ENCODE measurements around the gene APOE. TPM values are rescaled to one million over a fixed set of nuclear protein-coding genes. Genes with fewer than 3 reads are reported as not detected.
"Not testable (repeated sequence)": the region's sequence is repeated elsewhere in the genome, so short reads cannot be mapped to it uniquely, and the experiment has no call there.

Gene APOE
- 4.5 and 6.5 TPM in 2 replicates for total RNA-seq (2014; rRNA removed; shearing (Covaris generic))

DNA sequence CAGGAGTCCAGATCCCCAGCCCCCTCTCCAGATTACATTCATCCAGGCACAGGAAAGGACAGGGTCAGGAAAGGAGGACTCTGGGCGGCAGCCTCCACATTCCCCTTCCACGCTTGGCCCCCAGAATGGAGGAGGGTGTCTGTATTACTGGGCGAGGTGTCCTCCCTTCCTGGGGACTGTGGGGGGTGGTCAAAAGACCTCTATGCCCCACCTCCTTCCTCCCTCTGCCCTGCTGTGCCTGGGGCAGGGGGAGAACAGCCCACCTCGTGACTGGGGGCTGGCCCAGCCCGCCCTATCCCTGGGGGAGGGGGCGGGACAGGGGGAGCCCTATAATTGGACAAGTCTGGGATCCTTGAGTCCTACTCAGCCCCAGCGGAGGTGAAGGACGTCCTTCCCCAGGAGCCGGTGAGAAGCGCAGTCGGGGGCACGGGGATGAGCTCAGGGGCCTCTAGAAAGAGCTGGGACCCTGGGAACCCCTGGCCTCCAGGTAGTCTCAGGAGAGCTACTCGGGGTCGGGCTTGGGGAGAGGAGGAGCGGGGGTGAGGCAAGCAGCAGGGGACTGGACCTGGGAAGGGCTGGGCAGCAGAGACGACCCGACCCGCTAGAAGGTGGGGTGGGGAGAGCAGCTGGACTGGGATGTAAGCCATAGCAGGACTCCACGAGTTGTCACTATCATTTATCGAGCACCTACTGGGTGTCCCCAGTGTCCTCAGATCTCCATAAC lies at the start of gene APOE:
Gene APOE, plus strand, starts transcription at position 360 of the 724 bp plus-strand sequence. CDS start 829 bp downstream, outside the sequence.
- Histone ChIP-seq H3K36me3 (peaks cover 22% of the 10 kb centered on the region), H3K4me1 (0 out of 2 replicates have a peak, but pooled peaks cover 3% of the 10 kb centered on the region), H3K27ac (no peak within 1 kb of the TSS), H3K4me3 (no peak within 1 kb of the TSS; the same call in 1 of the 2 replicates), H3K27me3 (no peaks in the 10 kb centered on the region), H3K9me3 (replicated peaks) (no peaks in the 10 kb centered on the region)
- peak in 1 of 2 experiments; percentile 30 for DNase-seq

- H3K4me3 ChIP-seq = no peak overlapping the region
- H3K27me3 ChIP-seq = no peaks in the 10 kb centered on the region
- peaks cover 2% of the 10 kb centered on the region; the same call in 1 of the 2 replicates for H3K36me3 ChIP-seq
- DNase-seq = peak; percentile 89 to 90
- H3K4me1 ChIP-seq = peaks cover 21% of the 10 kb centered on the region
- no peaks in the 10 kb centered on the region for H3K9me3 ChIP-seq (replicated peaks)
- peak overlapping the region; percentile 54 for H3K27ac ChIP-seq
These were observed 49.0 kb upstream of the APOE start for GRCh38 chr19:44856421-44857083.

DNA sequence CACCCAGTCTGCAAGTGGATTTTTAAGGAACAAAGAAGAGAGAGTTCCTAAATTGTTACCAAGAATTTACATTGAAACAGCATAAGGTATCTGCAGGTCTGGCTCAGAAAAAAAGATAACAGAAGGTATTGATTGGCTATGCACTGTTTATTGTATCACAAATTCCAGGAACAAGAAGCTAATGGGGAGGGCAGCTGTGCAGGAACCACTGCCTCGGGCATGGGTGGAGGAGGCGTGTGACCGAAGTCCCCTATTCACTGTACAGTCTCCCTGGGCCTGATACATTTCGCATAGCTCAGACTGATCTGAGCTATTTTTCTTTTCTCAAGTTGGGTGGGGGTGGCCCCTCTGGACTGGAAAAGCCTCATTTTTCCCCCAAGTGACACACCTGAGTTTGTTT lies 47.8 kb upstream of the APOE start:
- H3K36me3 ChIP-seq = peaks cover 5% of the 10 kb centered on the region; the same call in 1 of the 2 replicates
- no peak overlapping the region for H3K27ac ChIP-seq
- H3K4me3 ChIP-seq = no peak overlapping the region
- H3K4me1 ChIP-seq = peaks cover 21% of the 10 kb centered on the region
- H3K9me3 ChIP-seq (replicated peaks) = no peaks in the 10 kb centered on the region
- no peaks in the 10 kb centered on the region for H3K27me3 ChIP-seq
- peak; percentile 55 to 60 for DNase-seq

DNA sequence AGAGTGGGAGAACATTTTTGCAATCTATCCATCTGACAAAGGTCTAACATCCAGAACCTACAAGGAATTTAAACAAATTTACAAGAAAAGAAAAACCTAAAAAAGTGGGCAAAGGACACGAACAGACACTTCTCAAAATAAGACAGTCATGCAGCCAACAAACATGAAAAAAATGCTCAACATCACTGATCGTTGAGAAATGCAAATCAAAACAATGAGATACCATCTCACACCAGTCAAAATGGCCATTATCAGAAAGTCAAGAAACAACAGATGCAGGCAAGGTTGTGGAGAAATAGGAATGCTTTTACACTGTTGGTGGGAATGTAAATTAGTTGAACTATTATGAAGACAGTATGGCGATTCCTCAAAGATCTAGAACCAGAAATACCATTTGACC lies 44.0 kb upstream of the APOE start:
- not testable (repeated sequence) for DNase-seq; H3K4me3 ChIP-seq; H3K27me3 ChIP-seq; H3K9me3 ChIP-seq (replicated peaks); H3K27ac ChIP-seq
- Histone ChIP-seq H3K4me1 (peaks cover 14% of the 10 kb centered on the region), H3K36me3 (peaks cover 12% of the 10 kb centered on the region)

DNA sequence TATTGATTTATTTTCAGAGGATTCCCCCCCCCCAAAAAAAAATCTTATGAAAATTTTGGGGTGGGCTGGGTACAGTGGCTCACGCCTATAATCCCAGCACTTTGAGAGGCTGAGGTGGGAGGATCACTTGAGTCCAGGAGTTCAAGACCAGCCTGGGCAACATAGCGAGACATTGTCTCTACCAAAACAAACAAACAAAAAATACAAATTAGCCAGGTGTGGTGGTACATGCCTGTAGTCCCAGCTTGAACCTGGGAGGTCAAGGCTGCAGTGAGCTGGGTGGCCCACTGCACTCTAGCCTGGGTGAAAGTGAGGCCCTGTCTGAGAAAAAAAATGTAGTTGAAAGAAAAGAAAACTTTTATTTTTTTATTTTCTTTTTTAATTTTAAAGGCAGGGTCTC lies 41.6 kb upstream of the APOE start:
- Histone ChIP-seq H3K36me3 (peaks cover 21% of the 10 kb centered on the region), H3K4me3 (no peak overlapping the region), H3K9me3 (replicated peaks) (no peaks in the 10 kb centered on the region), H3K27me3 (no peaks in the 10 kb centered on the region), H3K27ac (no peak overlapping the region), H3K4me1 (no peaks in the 10 kb centered on the region)
- DNase-seq = no peak

DNA sequence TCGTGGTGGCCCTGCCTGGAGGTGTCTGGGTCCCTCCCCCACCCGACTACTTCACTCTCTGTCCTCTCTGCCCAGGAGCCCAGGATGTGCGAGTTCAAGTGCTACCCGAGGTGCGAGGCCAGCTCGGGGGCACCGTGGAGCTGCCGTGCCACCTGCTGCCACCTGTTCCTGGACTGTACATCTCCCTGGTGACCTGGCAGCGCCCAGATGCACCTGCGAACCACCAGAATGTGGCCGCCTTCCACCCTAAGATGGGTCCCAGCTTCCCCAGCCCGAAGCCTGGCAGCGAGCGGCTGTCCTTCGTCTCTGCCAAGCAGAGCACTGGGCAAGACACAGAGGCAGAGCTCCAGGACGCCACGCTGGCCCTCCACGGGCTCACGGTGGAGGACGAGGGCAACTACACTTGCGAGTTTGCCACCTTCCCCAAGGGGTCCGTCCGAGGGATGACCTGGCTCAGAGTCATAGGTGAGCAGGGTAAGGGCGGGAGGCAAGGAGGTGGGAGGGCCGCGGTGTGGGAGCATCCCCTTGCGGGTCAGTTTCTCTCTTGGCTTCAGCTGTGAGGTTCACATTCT lies 40.3 kb upstream of the APOE start:
- H3K4me3 ChIP-seq = no peak overlapping the region
- H3K4me1 ChIP-seq = no peaks in the 10 kb centered on the region
- no peaks in the 10 kb centered on the region for H3K27me3 ChIP-seq
- H3K9me3 ChIP-seq (replicated peaks) = no peaks in the 10 kb centered on the region
- H3K27ac ChIP-seq = no peak overlapping the region
- peaks cover 22% of the 10 kb centered on the region for H3K36me3 ChIP-seq
- no peak for DNase-seq

GRCh38 chr19:44866664-44867063 lies 38.9 kb upstream of the APOE start:
- no peaks in the 10 kb centered on the region for H3K27me3 ChIP-seq
- H3K4me3 ChIP-seq = no peak overlapping the region
- no peaks in the 10 kb centered on the region for H3K4me1 ChIP-seq
- H3K9me3 ChIP-seq (replicated peaks) = no peaks in the 10 kb centered on the region
- DNase-seq = no peak
- H3K27ac ChIP-seq = no peak overlapping the region
- H3K36me3 ChIP-seq = peaks cover 28% of the 10 kb centered on the region

DNA sequence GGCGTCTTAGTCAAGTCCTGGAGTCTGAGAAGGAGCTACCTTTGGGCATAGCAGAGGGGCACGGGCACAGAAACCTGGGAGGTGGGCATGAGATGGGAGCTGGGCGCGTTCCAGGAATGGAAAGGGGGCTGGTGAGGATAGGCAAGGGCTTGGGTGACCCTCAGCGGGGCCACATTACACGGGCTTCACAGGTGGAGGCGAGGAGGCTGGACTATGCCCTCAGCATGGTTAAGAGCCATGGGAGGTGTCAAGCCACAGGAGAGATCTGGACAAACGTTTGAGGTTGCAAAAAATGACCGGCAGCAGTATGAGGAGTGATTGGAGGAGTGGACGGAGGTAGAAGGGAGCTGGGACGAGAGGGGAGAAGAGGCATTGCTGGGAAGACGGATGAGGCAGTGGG lies 38.0 kb upstream of the APOE start:
- peaks cover 32% of the 10 kb centered on the region for H3K36me3 ChIP-seq
- no peak overlapping the region for H3K27ac ChIP-seq

DNA sequence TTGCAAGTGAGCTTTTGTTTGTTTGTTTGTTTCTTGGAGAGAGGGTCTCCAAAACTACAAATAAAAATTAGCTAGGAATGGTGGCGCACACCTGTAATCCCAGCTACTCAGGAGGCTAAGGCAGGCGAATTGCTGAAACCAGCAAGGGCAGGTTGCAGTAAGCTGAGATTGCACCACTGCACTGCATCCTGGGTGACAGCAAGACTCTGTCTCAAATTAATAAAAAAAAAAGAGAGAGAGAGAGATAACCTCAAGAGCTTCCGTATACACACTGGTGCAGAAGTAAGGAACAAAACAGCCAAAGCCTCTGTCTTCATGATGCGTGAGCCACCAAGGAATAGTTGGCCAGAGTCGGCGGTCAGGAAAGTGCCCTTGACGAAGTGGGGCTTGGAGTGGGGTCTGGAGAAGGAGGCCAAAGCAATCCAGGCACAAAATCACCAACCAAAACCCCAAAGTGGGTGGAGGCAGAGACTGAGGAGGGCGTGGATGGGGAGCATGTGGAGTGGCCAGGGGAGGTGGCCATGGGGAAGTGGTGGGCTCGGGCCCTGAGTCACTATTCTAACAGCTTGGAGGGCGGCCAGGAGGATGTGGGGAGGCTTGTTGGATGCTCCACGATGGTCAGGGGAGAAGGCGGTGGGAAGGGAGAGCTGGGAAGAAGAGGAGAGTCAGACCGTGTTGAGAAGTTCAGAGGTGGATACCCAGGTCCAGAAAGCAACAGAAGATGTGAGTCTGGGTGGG lies 35.7 kb upstream of the APOE start:
- DNase-seq = peak; percentile 39 to 46
- H3K27me3 ChIP-seq = no peaks in the 10 kb centered on the region
- no peaks in the 10 kb centered on the region for H3K9me3 ChIP-seq (replicated peaks)
- peaks cover 8% of the 10 kb centered on the region for H3K4me1 ChIP-seq
- no peak overlapping the region for H3K27ac ChIP-seq
- H3K4me3 ChIP-seq = no peak overlapping the region
- peaks cover 52% of the 10 kb centered on the region for H3K36me3 ChIP-seq

More for the DNA sequence above, 38.0 kb upstream of the APOE start:
- no peak for DNase-seq
- H3K9me3 ChIP-seq (replicated peaks) = no peaks in the 10 kb centered on the region
- H3K4me3 ChIP-seq = no peak overlapping the region
- H3K4me1 ChIP-seq = no peaks in the 10 kb centered on the region
- H3K27me3 ChIP-seq = no peaks in the 10 kb centered on the region

DNA sequence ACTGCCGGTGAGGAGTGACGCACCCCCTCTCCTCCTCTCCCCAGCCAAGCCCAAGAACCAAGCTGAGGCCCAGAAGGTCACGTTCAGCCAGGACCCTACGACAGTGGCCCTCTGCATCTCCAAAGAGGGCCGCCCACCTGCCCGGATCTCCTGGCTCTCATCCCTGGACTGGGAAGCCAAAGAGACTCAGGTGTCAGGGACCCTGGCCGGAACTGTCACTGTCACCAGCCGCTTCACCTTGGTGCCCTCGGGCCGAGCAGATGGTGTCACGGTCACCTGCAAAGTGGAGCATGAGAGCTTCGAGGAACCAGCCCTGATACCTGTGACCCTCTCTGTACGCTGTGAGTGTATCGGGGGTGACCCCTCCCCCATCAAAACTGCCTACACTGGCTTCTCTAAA lies 33.8 kb upstream of the APOE start:
- Histone ChIP-seq H3K27ac (no peak overlapping the region), H3K4me1 (peaks cover 25% of the 10 kb centered on the region), H3K4me3 (no peak overlapping the region), H3K27me3 (no peaks in the 10 kb centered on the region), H3K36me3 (peaks cover 49% of the 10 kb centered on the region), H3K9me3 (replicated peaks) (no peaks in the 10 kb centered on the region)
- no peak for DNase-seq

DNA sequence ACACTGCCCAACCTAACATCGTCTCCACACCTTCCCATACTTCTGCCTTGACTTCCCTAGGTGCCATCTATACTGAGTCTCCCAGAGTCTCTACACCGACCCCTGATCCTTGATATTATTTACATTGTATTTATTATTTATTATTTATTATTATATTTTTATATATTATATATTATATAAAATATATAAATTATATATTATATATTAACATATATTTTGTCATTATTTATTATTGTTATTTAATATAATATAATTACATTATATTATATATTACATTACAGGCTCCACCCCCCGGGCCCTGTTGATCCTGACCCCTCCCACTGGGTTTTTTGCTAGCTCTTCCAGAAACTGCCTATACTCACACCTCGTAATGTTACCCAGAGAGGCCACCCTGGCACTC lies 32.9 kb upstream of the APOE start:
- no peaks in the 10 kb centered on the region for H3K9me3 ChIP-seq (replicated peaks)
- DNase-seq = no peak
- no peak overlapping the region for H3K27ac ChIP-seq
- no peaks in the 10 kb centered on the region for H3K27me3 ChIP-seq
- peaks cover 33% of the 10 kb centered on the region for H3K4me1 ChIP-seq
- H3K36me3 ChIP-seq = peaks cover 45% of the 10 kb centered on the region
- H3K4me3 ChIP-seq = no peak overlapping the region

DNA sequence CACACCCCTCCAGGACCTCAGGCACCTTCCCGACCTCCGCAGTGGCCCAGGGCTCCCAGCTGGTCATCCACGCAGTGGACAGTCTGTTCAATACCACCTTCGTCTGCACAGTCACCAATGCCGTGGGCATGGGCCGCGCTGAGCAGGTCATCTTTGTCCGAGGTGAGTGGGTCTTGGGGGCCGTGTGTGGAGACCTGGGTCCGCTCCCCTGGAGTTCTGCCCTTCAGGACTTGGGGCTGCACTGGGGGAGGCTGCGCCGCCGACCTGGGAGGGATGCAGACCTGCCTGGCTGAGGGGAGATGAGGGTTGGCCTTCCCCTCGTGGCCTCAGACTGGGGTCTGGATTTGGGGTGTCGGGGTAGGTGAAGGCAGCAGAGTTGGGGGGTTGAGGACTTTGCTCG lies 31.3 kb upstream of the APOE start:
- Histone ChIP-seq H3K4me3 (no peak overlapping the region), H3K27me3 (no peaks in the 10 kb centered on the region), H3K9me3 (replicated peaks) (no peaks in the 10 kb centered on the region), H3K27ac (no peak overlapping the region), H3K4me1 (peaks cover 33% of the 10 kb centered on the region), H3K36me3 (peaks cover 45% of the 10 kb centered on the region)
- DNase-seq = no peak

GRCh38 chr19:44875666-44876451 lies 29.7 kb upstream of the APOE start:
- H3K27ac ChIP-seq = peak overlapping the region; percentile 45
- no peaks in the 10 kb centered on the region for H3K27me3 ChIP-seq
- peak; percentile 66 to 73 for DNase-seq
- H3K4me1 ChIP-seq = peaks cover 33% of the 10 kb centered on the region
- no peak overlapping the region for H3K4me3 ChIP-seq
- peaks cover 44% of the 10 kb centered on the region for H3K36me3 ChIP-seq
- H3K9me3 ChIP-seq (replicated peaks) = no peaks in the 10 kb centered on the region

DNA sequence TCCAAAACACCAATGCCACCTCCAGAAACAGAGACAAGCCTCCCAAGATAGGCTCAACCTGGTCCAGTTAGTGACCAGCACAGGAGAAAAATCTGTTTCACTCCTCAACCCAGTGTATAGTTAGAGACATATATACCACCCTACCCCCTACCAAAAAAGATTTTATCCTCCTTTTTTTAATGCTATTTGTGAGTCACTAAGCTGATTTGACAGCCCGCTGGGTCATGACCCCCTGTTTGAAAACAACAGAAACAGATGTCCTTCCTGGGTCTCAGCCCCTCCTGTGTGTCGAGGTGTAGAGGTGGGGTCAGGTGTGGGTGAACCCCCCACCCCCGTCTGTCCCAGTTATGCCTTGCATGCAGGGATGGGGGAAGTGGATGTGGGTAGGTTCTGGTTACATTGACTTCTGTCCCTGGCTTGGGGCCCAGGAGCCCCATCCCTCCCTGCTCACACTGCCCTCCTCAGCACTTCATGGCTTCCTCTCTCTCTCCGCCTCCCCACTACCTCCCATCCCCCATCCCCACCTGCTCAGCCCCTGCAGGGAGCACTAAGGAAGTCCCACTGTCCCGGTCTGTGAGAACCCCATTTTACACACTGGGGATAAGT lies 28.6 kb upstream of the APOE start:
- Histone ChIP-seq H3K9me3 (replicated peaks) (no peaks in the 10 kb centered on the region), H3K27ac (no peak overlapping the region; the same call in 1 of the 2 replicates), H3K4me1 (peaks cover 33% of the 10 kb centered on the region), H3K4me3 (no peak overlapping the region), H3K36me3 (peaks cover 39% of the 10 kb centered on the region), H3K27me3 (no peaks in the 10 kb centered on the region)
- peak; percentile 39 to 57 for DNase-seq

Data from SJCRH30 (cell line).